Measurements from ENCODE around the gene SP9. TPM values are rescaled to one million over a fixed set of nuclear protein-coding genes. Genes with fewer than 3 reads are reported as not detected.

The SP9 gene
- total RNA-seq, 1 experiment from 2014 or later, result not detected

GRCh38 chr2:174312581-174313234, 22.0 kb upstream of the SP9 start:
- intact Hi-C loops (cut with micrococcal nuclease; ENCODE audit: unreplicated experiment) (no loop called here), in situ Hi-C loops (cut with HindIII; ENCODE audit: low pct_unique_long_range_greater_than_20kb, low sequenced_read_pairs) (no loop called here)
- H3K9me3 ChIP-seq (ENCODE audit: control insufficient read depth, insufficient read depth, low read depth, low read length), result no peaks in the 10 kb centered on the region
- TF ChIP-seq CTCF (IDR thresholded peaks at IDR 0.05), result no peak
- TF ChIP-seq SIN3A (IDR thresholded peaks at IDR 0.05; ENCODE audit: borderline replicate concordance, insufficient read depth, low read depth, low read length), result no peak
- no peak for TF ChIP-seq TCF7L2 (IDR thresholded peaks at IDR 0.05; ENCODE audit: low read depth, low read length)
- no peak for TF ChIP-seq POLR2AphosphoS5 (IDR thresholded peaks at IDR 0.05; ENCODE audit: low read depth, low read length)
- no peak for TF ChIP-seq REST (IDR thresholded peaks at IDR 0.05; ENCODE audit: insufficient read depth in 1 of 2, low read depth in 2 of 2, low read length in 1 of 2)
- DNase-seq (ENCODE audit: low read depth, low spot score) (no peak), ATAC-seq (no peak)
- no peaks in the 10 kb centered on the region for H3K36me3 ChIP-seq (ENCODE audit: control insufficient read depth, insufficient read depth, low read length)
- H3K4me3 ChIP-seq (ENCODE audit: low read depth in 2 of 2, low read length in 2 of 2), result no peak overlapping the region
- no peaks in the 10 kb centered on the region for H3K27me3 ChIP-seq (ENCODE audit: control insufficient read depth, insufficient read depth, low read length)
- CTCF ChIA-PET, result no interaction called here
- H3K4me1 ChIP-seq (ENCODE audit: control insufficient read depth, insufficient read depth, low read length), result no peaks in the 10 kb centered on the region
- BruUV-seq (replicated peaks), result no TSS peak
- POLR2A ChIA-PET, result no interaction called here
- H3K27ac ChIP-seq (ENCODE audit: low read length), result no peak overlapping the region

- in situ Hi-C loops (cut with HindIII; ENCODE audit: low pct_unique_long_range_greater_than_20kb, low sequenced_read_pairs), result no loop called here
- no peak overlapping the region for H3K4me3 ChIP-seq (ENCODE audit: low read depth in 2 of 2, low read length in 2 of 2)
- ChIA-PET CTCF (no interaction called here), POLR2A (no interaction called here)
- DNase-seq (ENCODE audit: low read depth, low spot score) (no peak), ATAC-seq (no peak)
- no TSS peak for BruUV-seq (replicated peaks)
- H3K36me3 ChIP-seq (ENCODE audit: control insufficient read depth, insufficient read depth, low read length), result no peaks in the 10 kb centered on the region
- intact Hi-C loops (cut with micrococcal nuclease; ENCODE audit: unreplicated experiment), result no loop called here
- TF ChIP-seq SIN3A (IDR thresholded peaks at IDR 0.05; ENCODE audit: borderline replicate concordance, insufficient read depth, low read depth, low read length) (no peak), REST (IDR thresholded peaks at IDR 0.05; ENCODE audit: insufficient read depth in 1 of 2, low read depth in 2 of 2, low read length in 1 of 2) (no peak)
- H3K27me3 ChIP-seq (ENCODE audit: control insufficient read depth, insufficient read depth, low read length), result peaks cover 6% of the 10 kb centered on the region
- no peaks in the 10 kb centered on the region for H3K9me3 ChIP-seq (ENCODE audit: control insufficient read depth, insufficient read depth, low read depth, low read length)
- no peaks in the 10 kb centered on the region for H3K4me1 ChIP-seq (ENCODE audit: control insufficient read depth, insufficient read depth, low read length)
- H3K27ac ChIP-seq (ENCODE audit: low read length), result no peak overlapping the region
Observed at GRCh38 chr2:174322149-174322548, 12.6 kb upstream of the SP9 start.

All from Panc1 (cell line).